Measurements from ENCODE around the gene BUB1B. TPM values are rescaled to one million over a fixed set of nuclear protein-coding genes. Genes with fewer than 3 reads are reported as not detected.

BUB1B gene
- total RNA-seq, 4 donors from 2014 or later, result 0.37 to 7.4 (median 1.5) TPM

GRCh38 chr15:40243126-40243810 lies 82.4 kb downstream of the BUB1B start:
- TF ChIP-seq CTCF (IDR thresholded peaks at IDR 0.05), result no peak
- no peak for ATAC-seq (ENCODE audit: low FRiP score)
- DNase-seq (ENCODE audit: low spot score), result no peak

- DNase-seq (ENCODE audit: low spot score) (peak; percentile 20), ATAC-seq (ENCODE audit: low FRiP score) (no peak)
- TF ChIP-seq CTCF (IDR thresholded peaks at IDR 0.05), result no peak
These were observed 84.2 kb downstream of the BUB1B start for GRCh38 chr15:40244961-40245523.

- peak; percentile 8 for DNase-seq (ENCODE audit: low spot score)
- no peak for ATAC-seq (ENCODE audit: low FRiP score)
These were observed 85.0 kb downstream of the BUB1B start for GRCh38 chr15:40245666-40246450.

GRCh38 chr15:40246496-40247280 lies 85.8 kb downstream of the BUB1B start:
- no peak for ATAC-seq (ENCODE audit: low FRiP score)
- TF ChIP-seq CTCF (IDR thresholded peaks at IDR 0.05), result no peak
- no peak for DNase-seq (ENCODE audit: low spot score)

More at GRCh38 chr15:40245666-40246450, 85.0 kb downstream of the BUB1B start:
- TF ChIP-seq CTCF (IDR thresholded peaks at IDR 0.05), result no peak

GRCh38 chr15:40247406-40247971 lies 86.6 kb downstream of the BUB1B start:
- no peak for TF ChIP-seq CTCF (IDR thresholded peaks at IDR 0.05)
- no peak for ATAC-seq (ENCODE audit: low FRiP score)
- DNase-seq (ENCODE audit: low spot score), result no peak

- ATAC-seq (ENCODE audit: low FRiP score) (no peak), DNase-seq (ENCODE audit: low spot score) (no peak)
- no peak for TF ChIP-seq CTCF (IDR thresholded peaks at IDR 0.05)
These were observed 87.3 kb downstream of the BUB1B start for GRCh38 chr15:40248006-40248783.
